ENCODE measurements around the gene CLN5. TPM values are rescaled to one million over a fixed set of nuclear protein-coding genes. Genes with fewer than 3 reads are reported as not detected.
"Not testable (repeated sequence)": the region's sequence is repeated elsewhere in the genome, so short reads cannot be mapped to it uniquely, and the experiment has no call there.

Gene CLN5
- total RNA-seq, 1 donor from 2014 or later = 12.9 TPM

DNA sequence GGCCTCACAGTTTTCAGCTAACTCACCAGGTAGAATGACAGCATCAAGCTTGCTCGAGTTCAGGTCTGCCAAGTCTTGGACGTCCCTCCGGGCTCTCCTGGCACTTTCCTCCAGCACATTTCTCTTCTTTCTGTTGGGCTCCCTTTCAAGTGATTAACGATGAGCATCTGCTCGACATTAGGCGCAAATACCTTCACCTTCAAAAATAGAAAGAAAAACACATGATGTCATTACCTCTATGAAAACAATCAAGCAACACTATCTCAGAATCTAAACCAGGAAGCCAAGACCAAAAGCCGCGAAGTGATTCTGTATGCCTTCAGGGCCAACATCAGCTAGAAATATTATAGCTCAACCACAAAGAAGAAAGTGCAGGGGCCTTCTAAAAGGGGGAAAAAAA, 15.4 kb upstream of the CLN5 start:
- ATAC-seq = peak; percentile 24

GRCh38 chr13:76976929-76977328, 15.0 kb upstream of the CLN5 start:
- no peak for ATAC-seq

DNA sequence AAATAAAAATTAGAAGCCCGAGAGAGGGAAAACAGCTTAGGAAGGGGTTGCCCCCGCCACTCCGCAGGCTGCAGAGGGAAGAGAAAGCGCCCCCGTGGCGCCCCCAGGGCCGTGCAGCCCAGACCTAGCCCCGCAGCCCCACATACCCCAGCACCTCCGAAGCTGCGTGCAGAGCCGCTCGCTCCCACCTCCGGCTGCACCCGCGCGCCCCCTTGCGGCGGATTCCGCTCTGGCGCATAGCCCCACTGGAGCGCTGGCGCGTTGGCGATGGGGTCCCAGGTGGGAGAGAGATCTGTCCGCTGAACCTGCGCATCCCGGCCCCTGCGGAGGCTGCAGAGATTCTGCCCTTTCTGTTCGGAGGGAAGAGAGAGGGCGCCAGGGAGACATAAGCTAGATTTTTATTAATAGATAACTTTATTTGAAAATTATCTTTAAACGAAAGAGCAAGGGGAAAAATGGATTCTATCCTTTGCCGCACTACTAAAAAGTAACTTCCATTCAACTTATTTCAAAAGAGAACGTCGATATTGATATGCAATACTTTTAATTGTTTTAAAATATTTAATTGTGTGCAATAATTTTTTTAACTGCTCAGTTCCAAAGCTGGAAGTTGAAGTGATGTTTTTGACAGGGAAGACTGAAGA, 11.7 kb upstream of the CLN5 start:
- ATAC-seq = peak; percentile 89

DNA sequence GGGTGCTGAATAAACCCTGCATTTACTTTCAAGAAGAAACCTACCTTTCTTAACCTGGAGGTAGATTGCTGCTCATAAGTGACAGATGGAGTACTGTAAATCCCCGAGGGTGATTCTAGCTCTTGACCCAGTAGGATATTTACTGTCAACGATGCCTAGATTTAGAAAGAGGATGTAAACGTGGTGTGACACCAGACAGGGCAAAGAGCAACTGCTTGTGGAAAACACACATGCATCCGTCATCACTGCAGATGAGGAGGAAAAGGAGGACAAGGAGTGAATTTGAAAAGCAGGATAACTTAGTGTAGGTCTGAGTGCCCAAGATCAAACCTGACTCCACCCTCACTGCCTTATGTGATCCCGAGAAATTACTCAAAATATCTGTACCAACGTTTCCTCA, 9.8 kb upstream of the CLN5 start:
- no peak for ATAC-seq

- ATAC-seq = no peak
Measured at GRCh38 chr13:76983676-76984075, 8.2 kb upstream of the CLN5 start.

DNA sequence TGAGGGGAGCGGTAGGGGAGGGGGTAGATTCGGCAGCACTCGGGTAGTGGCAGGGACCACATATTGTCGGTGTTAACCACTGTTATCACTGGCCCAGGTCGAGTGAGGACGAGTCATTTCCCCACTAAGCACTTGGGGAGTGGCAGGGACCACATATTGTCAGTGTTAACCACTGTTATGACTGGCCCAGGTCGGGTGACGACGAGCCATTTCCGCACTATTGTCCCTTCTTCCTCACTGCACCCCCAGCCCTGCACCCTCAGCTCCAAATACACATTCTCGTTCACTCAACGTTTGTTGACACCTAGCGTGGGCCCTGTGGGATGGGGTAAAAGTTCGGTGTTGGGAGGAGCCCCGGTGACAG, 467 bp upstream of the CLN5 start:
- peak; percentile 53 for ATAC-seq

- no peak for ATAC-seq
Measured at GRCh38 chr13:76992548-76993001, 694 bp downstream of the CLN5 start.

DNA sequence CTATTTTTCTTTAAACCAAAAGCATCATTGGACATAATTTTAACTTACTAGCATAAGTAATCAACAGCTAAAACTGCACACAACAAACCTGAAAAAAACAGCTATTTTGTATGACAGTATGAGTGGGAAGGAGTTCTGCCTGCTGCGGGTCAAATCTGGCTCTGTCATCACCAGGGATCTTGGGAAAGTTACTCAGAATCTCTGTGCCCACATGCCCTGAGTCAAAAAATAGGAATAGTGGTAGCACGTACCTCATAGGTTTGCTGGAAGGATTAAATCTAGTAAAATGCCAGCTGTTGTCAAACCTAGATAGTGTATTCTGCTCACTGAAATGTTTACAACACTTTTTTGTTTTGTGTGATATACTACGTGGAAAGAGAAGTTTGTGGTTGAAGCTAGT, 1.1 kb downstream of the CLN5 start:
- no peak for ATAC-seq

DNA sequence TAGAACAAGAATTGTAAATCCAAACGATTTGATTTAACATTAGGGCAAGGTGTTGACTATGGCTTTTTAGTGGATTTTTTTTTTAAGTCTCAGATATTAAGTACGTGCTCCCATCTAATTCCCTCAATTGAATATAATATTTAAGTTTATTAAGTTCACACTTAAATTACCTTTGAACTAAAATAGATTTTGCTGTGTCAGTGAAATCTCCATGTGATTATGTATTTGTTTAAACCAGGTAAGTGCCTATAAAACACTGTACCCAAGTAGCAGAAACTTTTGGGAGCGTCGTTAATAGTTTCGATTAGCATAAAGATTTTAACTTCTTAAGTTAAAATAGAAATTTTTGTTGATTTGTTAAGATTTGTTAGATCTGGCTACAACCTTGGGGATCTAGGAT, 1.6 kb downstream of the CLN5 start:
- no peak for ATAC-seq

GRCh38 chr13:76994281-76994680, 2.4 kb downstream of the CLN5 start:
- no peak for ATAC-seq

- ATAC-seq = no peak
Measured at GRCh38 chr13:77000475-77000874, 8.6 kb downstream of the CLN5 start.

DNA sequence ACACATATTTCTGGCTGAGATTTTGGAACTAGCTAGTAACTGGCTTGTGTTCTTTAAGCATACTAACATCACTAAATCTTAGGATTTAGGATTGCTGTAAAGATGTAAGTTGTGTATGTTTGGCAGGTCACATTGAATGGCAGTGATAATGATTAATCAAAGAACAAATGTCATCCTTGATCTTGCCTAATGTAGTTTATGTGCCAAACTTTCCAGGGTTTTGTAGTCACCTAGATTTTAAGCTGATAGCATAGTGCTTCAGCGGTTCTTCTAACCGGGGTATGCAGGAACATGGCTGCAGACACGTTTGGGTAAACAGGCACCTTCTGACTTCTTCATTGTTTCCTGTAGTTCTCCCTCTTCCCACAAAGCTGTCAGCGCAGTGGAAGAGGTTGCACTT, 9.7 kb downstream of the CLN5 start:
- no peak for ATAC-seq

GRCh38 chr13:77001963-77002587, 10.2 kb downstream of the CLN5 start:
- ATAC-seq = no peak

DNA sequence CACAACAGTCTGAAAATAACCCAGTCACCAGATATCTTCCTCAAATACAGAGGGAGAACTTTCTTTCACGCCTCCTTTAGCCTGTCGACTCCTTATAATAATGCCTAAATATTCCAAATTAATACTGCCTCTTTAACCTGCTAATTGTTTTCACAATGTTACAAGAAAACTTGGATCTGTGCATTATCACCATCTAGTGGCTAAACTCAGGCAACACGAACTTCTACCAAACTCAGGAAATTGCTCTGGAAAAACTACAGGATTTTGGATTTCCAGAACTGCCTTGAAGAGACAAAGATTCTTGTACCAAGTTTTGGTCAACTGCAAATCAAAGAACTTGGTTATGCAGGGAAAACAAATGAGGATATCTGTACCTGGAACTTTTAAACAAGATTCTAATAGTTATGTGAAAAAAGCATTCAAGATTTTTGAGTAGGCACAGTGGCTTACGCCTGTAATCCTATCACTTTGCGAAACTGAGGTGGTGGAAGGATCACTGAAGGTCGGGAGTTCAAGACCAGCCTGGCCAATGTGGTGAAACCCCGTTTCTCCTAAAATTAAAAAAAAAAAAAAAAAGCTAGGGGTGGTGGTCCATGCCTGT, 10.8 kb downstream of the CLN5 start:
- no peak for ATAC-seq

DNA sequence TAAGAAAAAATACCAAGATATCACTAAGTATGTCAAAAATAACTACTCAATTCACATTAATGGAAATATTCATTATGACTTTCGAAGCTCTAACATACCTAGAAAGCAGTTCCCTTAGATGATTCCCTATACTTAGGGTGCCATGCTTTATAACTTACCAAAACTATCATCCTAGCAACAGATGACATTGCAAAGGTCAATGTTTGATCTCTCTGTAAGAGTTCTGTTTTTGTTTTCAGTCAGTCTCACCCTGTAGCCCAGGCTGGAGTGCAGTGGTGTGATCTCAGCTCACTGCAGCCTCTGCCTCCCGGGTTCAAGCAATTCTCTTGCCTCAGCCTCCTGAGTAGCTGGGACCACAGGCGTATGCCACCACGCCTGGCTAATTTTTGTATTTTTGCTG, 16.5 kb downstream of the CLN5 start:
- ATAC-seq = not testable (repeated sequence)

GRCh38 chr13:77009011-77009410, 17.1 kb downstream of the CLN5 start:
- no peak for ATAC-seq

DNA sequence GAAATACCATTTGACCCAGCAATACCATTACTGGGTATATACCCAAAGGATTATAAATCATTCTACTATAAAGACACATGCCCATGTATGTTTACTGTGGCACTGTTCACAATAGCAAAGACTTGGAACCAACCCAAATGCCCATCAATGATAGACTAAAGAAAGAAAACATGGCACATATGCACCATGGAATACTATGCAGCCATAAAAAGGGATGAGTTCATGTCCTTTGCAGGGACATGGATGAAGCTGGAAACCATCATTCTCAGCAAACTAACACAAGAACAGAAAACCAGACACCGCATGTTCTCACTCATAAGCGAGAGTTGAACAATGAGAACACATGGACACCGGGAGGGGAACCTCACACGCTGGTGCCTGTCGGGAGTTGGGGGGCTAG, 17.8 kb downstream of the CLN5 start:
- ATAC-seq = not testable (repeated sequence)

GRCh38 chr13:77013853-77014542, 22.1 kb downstream of the CLN5 start:
- ATAC-seq = no peak

DNA sequence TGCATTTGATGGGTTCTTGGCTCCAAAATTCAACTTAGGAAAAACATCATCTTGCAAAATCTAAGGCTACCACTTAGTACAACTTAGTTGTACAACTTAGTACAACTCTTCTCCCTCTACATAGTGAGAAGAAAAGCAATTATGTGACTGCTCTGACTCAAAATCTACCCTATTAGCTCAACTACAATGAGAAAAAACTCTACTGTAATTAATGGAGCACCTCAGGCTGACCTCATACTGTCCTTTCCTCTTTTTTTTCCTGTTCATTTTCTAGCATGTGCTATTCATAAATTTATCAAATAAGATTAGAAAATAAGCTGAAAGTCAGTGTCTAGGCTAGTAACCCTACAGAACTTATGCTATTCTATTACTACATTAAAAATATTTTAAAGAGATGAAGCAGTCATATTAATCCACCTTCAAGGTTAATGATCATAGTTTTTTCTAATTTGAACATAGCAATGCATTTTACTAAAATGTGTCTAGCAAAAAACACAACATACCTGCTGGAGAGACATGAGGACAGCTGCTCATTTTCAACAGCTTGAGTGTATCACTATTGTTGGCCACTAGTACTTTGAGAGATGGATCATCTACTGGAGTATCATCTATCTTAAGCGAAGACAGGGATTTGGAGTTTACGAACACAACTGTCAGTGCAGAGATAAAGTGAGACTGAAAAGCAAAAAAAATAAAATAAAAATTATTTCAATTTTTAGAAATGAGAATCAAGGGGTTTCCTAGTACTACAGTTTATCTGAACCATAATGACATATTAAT, 23.2 kb downstream of the CLN5 start:
- no peak for ATAC-seq

GRCh38 chr13:77016251-77016812, 24.5 kb downstream of the CLN5 start:
- no peak for ATAC-seq

- ATAC-seq = no peak
Measured at GRCh38 chr13:77016888-77017623, 25.2 kb downstream of the CLN5 start.

- no peak for ATAC-seq
Measured at GRCh38 chr13:77019756-77020155, 27.9 kb downstream of the CLN5 start.

Data from esophagus mucosa (tissue), 1 donor.